GM11168 (cell line): ENCODE data around the gene CNPY1.

Experiments
- in situ Hi-C: fragments of 300-500 bp; cut with MboI; formaldehyde crosslinking; loops from one replicate; pipeline ENCODE4 v1.12.0; 2022; ENCODE audit warnings: low sequenced_read_pairs; ENCODE audit not compliant: unreplicated experiment

CNPY1 gene

GRCh38 chr7:155495440-155496248, 50.7 kb downstream of the CNPY1 start:
- in situ Hi-C loops: no loop called here

DNA sequence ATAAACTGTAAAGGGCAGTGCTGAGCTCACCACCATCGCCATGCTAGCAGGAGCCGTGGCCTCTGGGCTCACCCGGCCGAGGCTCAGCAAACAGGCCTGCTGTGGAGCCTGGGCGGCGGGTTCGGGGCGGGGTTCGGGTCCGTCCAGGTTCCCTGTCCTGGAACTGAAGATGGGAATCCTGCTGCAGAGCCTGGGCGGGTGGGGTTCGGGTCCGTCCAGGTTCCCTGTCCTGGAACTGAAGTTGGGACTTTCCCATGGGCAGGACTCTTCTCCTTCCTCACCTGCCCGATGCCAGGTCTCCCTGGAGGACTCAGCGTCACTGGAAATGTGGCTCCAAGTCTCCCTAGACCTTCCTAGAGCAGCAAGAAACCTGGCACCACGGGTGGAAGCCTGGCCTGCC, 51.8 kb downstream of the CNPY1 start:
- in situ Hi-C loops: no loop called here

DNA sequence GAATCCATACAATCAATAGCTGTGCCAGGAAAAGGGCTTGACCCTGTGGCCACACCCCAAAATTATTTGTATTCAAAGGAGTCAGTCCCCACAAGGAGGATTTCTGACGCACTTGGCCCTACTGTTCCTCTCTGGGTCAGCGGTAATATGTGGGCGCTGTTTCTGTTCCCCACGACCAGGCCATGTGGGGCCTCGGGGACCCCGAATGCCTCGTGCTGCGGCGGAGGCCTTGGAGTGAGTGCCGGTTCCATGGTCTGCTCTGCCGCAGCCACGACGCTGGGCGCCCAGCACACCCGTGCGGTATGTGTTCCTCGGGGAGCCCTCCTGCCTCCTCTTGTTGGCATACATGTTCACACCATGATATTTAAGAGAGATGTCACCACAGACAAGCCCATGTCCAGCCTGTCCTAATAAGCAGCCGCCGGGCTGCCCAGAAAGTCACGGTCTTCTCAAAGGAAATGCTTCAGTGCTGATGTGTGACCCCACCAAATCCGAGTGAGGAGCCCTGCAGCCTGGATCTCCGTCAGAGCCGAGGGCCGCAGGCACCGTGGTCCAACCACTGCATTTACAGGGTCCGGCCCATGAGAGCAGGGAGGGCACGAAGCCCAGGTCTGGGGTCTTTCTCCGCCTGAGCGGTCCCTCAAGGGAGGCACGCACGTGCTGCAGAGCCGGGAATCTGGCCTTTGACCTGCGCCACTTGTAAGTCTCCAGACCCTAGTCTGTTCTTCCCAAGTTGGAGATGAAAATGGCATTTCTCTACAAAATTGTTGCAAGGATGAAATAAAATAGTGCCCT, 52.4 kb downstream of the CNPY1 start:
- in situ Hi-C loops: no loop called here

DNA sequence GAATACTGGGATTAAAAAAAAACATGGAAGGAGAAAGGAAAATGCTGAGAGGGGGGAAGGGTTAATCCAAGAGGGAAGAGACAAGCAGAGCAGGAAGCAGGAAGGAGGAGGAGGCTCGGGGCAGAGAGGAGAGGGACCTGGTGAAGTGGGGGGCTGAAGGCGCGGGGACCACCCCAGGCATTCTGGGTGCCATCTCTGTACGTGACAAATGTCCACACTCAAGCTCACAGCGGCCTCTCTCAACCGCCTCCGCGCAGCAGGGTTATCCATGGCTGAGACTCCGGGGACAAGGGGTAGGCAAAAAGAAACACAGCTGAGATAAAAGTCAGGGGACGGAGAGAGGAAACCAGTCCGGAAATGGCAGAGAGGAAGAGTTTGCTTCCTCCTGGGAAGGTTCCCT, 54.5 kb downstream of the CNPY1 start:
- in situ Hi-C loops: no loop called here

- in situ Hi-C loops: no loop called here
Observed at GRCh38 chr7:155490697-155491628, 55.4 kb downstream of the CNPY1 start.

DNA sequence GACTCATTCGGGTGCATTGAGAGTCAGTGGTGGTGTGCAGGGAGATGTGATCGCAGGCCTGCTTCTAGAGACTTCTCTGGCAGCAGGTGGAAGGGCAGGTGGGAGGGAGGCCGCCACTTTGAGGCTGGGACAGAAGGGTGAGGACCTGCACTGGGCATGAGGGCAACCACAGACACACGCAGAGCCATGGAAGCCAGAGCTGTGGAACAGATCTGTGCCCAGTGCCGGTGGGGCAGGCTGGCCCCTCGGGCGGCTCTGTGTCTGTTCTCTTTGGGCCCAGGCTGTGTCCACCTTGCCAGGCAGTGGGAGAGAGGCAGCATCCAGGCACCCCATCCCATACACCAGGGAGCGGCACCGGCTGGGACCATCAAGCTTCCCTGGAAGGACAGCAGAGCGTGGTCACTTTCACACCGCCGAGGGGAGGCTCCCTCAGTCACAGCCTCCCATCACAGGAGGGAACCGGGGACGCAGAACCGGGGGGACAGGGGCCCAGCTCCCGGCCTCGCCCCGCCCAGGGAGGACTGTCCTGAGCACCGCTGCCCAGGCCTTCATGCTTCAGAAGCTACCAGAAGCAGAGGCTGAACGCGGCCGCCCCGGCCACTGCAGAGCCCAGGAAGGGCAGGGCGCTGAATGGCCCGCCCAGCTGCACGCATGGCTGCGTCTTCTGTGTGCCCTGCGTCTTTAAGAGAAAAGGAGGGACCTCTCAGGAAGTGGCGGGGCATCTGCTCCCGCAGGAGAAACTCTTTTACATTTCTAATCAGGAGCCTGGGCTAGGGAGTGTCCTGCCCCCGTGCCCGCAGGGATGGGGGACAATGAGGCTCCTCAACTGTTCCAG, 56.3 kb downstream of the CNPY1 start:
- in situ Hi-C loops: no loop called here

GRCh38 chr7:155489158-155489840, 57.1 kb downstream of the CNPY1 start:
- in situ Hi-C loops: no loop called here

DNA sequence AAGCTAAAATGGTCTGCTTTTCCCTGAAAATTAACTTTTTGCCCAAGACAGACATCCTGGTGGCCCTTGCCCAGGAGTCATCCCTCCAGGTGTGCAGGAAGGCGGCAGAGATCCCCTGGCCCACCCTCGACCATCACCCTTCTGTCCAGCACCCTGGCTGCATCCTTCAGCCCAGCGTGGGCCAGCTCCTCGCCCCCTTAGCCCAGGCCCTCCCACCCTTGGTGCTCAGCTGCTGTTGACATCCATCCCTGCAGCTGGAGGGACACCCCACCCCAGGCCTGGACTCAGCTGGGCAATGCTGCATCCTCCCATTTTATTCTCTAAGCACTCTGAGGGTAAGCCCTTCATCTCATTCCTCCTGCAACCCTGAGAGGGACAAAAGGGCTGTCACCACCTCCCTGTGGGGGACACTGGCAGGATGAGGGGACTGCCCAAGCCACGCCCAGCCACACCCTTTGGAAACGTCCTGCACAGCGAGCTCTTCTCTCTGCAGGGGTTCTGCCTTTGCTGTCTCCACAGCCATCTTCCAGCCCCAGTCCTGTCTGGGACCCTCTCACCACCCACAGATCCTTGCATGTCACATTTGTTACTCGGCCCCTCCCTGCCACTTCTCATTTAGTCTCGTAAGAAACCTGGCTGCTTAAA, 57.8 kb downstream of the CNPY1 start:
- in situ Hi-C loops: no loop called here

DNA sequence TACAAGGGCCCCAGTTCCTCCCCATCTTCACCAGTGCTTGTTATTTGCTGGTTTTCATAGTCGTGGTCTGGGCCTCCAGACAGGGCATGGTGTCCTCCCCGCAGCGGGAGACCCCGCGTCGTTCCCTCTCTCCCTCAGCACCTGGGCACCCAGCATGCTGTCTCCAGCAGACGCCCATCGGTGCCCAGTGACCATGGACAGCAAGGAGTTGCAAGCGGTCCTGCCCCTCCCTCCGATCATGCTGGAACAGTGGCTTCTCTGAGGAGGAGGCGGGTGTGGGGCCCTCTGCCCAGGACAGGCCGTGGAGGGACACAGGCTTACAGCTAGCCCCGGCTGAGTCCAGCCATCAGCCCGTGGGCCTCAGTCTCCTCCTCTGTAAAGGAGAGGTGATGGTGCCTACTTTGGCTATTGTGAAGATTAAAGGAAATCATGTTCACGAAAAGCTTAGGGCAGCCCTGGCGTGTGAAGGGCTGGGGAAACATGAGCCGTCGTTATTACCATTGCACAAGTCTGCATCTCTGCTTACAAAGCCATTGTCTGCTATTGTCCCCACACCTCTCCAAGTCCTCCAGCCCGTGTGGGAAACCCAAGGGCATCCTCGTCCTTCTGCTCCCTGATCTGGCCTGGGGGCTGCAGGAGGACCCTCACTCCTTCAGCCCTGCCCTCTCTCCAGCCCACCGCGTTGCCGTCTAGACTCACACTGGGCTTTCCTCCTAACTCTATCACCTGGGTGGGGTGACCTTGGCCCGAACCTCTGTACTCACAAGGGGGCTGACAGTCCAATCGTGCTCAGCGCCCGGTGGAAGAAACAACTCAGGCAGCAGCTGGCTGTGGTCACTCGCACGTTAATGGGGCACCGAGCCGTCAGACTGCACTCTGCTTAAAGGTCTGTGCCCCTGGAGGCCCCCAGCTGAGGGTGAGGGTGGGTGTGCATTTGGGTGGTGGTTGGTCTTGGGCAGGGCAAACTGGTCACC, 58.6 kb downstream of the CNPY1 start:
- in situ Hi-C loops: no loop called here

- in situ Hi-C loops: no loop called here
Observed at GRCh38 chr7:155486783-155487508, 59.4 kb downstream of the CNPY1 start.

GRCh38 chr7:155484483-155485399, 61.6 kb downstream of the CNPY1 start:
- in situ Hi-C loops: no loop called here

- in situ Hi-C loops: no loop called here
Observed at GRCh38 chr7:155483868-155484325, 62.5 kb downstream of the CNPY1 start.

- in situ Hi-C loops: no loop called here
Observed at GRCh38 chr7:155483245-155483644, 63.1 kb downstream of the CNPY1 start.

DNA sequence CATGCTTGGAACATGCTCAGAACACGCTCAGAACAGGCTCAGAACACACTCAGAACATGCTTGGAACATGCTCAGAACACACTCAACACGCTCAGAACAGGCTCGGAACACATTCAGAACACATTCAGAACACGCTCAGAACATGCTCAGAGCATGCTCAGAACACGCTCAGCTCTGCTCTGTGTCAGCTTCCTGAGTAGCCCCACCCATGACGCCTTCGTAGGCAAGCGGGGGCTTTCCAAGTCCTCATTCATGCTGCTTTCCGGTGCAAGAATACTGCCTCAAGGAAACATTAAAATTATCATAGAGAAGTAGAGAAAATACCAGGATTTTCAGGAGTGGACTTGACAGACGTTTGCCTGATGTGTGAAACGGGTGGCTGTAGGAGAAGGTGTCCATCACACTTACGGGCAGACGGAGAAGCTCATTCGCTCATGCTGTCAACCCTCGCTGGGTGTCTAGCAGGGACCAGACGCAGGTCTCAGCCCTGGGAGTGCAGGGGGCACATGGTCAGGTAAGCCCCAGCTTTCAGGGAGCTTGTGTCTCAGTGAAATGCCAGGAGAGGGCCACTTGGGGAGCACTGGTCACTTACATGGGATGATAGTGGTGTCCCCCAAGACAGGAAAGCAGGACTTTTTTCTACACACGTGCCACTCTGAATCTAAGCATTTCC, 63.7 kb downstream of the CNPY1 start:
- in situ Hi-C loops: no loop called here

DNA sequence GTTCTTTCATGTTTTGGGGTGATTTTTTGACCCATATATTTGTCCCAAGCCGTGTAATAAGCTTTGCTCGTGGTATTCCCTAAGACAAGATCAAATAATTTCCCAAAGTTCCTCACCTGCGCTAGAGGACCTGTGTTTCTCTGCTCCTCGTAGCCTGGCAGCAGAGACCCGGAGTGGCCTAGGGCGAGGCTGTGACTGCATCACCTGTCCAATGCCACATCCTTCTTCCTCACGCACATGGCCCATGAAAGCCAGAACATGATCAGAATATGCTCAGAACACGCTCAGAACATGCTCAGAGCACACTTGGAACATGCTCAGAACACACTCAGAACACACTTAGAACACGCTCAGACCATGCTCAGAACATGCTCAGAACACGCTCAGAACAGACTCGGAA, 64.6 kb downstream of the CNPY1 start:
- in situ Hi-C loops: no loop called here
